Measurements from ENCODE around the gene RPLP2. TPM values are rescaled to one million over a fixed set of nuclear protein-coding genes. Genes with fewer than 3 reads are reported as not detected.

Gene RPLP2
- total RNA-seq, 1 donor from 2014 or later = 1,651 TPM

DNA sequence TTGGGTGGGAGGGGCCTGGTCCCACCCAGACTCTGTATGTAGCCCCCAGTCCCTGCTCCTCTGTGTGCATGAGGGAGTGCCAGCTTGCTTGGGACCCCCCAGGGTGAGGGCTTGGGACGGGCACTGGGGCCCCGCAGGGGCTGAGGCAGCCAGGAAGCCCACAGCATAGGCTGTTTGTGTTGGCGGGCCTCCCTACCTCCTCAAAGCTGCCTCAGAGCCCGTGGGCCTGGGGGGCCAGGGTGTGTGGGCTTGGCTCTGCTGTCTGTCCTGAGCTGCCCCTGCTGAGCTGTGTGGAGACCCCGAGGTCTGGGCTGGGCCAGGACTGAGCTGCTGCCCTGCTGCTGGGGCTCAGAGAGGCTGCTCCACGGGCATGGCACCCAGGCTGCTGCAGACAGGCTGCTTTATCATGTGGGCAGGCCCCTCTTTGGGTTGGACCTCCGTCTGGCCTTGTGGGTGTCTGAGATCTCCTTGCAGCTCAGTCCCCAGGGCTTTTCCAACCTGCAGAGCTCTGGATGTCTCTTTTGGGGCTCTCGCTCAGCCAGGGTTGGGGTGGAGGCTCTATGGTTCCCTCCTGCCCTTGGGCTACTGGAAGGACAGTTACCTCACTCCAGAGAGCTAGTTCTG lies 36.2 kb downstream of the RPLP2 start:
- Mint-ChIP-seq H3K27me3 (ENCODE audit: low read depth) (no peaks in the 10 kb centered on the region), H3K4me1 (peaks cover 40% of the 10 kb centered on the region), H3K27ac (peak overlapping the region; percentile 30), H3K36me3 (no peaks in the 10 kb centered on the region), H3K9me3 (no peaks in the 10 kb centered on the region), H3K4me3 (peak overlapping the region; percentile 17)
- TF ChIP-seq CTCF (IDR thresholded peaks at IDR 0.05; ENCODE audit: unreplicated experiment) = no peak
- no peak for DNase-seq (ENCODE audit: low spot score in 2 of 2, unreplicated experiment in 2 of 2)

DNA sequence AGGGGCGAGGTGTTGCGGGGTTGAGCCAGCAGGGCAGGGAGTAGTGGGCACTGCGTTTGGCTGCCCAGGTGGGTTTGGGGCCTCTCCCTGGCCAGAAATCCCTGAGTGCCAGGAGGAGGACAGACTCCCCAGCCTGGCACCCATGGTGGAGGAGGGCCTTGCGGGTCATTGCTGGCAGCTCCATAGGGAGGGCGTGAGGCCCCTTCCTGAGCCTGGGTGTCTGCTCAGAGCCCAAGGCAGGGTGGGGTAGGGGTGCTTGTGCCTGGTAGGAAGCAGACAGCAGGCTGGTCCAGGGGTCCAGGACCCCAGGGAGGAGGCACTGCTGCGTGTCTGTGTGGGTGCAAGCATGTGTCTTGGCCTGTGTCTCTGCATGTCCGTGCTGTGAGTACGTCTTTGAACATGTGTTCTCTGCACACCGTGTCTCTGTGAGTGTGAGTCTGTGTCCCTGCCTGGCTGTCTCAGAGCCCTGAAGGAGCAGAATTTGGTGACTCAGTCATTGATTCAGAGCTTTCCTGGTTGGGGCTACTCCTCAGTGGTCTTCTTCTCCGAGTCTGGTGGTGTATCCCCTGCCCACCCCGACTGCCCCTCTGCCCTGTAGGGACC lies 36.8 kb downstream of the RPLP2 start:
- no peak for DNase-seq (ENCODE audit: low spot score in 2 of 2, unreplicated experiment in 2 of 2)
- H3K4me3 Mint-ChIP-seq = no peak overlapping the region
- peaks cover 40% of the 10 kb centered on the region for H3K4me1 Mint-ChIP-seq
- peak overlapping the region; percentile 30 for H3K27ac Mint-ChIP-seq
- no peaks in the 10 kb centered on the region for H3K36me3 Mint-ChIP-seq
- no peak for TF ChIP-seq CTCF (IDR thresholded peaks at IDR 0.05; ENCODE audit: unreplicated experiment)
- H3K27me3 Mint-ChIP-seq (ENCODE audit: low read depth) = no peaks in the 10 kb centered on the region
- H3K9me3 Mint-ChIP-seq = no peaks in the 10 kb centered on the region

DNA sequence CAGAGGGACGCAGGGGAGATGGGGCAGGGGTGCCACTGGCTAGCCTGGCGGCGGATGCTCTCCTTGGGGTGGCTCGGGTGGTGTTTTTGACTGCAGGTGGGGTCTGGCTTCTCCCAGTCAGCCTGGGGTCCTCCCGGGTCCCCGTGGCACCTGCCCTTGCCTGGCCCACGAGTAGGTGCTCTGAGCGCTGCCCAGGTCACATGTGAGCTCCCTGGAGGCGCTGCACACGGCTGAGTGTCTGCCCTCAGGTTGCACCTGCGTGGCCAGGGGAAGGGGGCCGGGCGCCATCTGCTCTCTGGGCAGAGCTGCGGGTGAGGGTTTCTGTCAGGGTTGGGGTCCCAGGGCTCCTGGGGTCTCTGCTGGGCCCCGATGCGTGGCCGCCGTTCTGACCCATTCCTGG lies 38.1 kb downstream of the RPLP2 start:
- DNase-seq (ENCODE audit: low spot score in 2 of 2, unreplicated experiment in 2 of 2) = no peak
- H3K9me3 Mint-ChIP-seq = no peaks in the 10 kb centered on the region

GRCh38 chr11:848380-848931 lies 38.7 kb downstream of the RPLP2 start:
- TF ChIP-seq CTCF (IDR thresholded peaks at IDR 0.05; ENCODE audit: unreplicated experiment) = peak; percentile 67
- H3K27ac Mint-ChIP-seq = no peak overlapping the region
- no peaks in the 10 kb centered on the region for H3K9me3 Mint-ChIP-seq
- no peaks in the 10 kb centered on the region for H3K27me3 Mint-ChIP-seq (ENCODE audit: low read depth)
- DNase-seq (ENCODE audit: low spot score in 2 of 2, unreplicated experiment in 2 of 2) = peak in 1 of 2 experiments; percentile 64
- no peaks in the 10 kb centered on the region for H3K36me3 Mint-ChIP-seq
- peak overlapping the region; percentile 69 for H3K4me3 Mint-ChIP-seq
- H3K4me1 Mint-ChIP-seq = peaks cover 45% of the 10 kb centered on the region

More for the DNA sequence above, 38.1 kb downstream of the RPLP2 start:
- no peaks in the 10 kb centered on the region for H3K36me3 Mint-ChIP-seq
- no peak for TF ChIP-seq CTCF (IDR thresholded peaks at IDR 0.05; ENCODE audit: unreplicated experiment)
- H3K4me1 Mint-ChIP-seq = peaks cover 45% of the 10 kb centered on the region
- no peak overlapping the region for H3K4me3 Mint-ChIP-seq
- no peaks in the 10 kb centered on the region for H3K27me3 Mint-ChIP-seq (ENCODE audit: low read depth)
- no peak overlapping the region for H3K27ac Mint-ChIP-seq

DNA sequence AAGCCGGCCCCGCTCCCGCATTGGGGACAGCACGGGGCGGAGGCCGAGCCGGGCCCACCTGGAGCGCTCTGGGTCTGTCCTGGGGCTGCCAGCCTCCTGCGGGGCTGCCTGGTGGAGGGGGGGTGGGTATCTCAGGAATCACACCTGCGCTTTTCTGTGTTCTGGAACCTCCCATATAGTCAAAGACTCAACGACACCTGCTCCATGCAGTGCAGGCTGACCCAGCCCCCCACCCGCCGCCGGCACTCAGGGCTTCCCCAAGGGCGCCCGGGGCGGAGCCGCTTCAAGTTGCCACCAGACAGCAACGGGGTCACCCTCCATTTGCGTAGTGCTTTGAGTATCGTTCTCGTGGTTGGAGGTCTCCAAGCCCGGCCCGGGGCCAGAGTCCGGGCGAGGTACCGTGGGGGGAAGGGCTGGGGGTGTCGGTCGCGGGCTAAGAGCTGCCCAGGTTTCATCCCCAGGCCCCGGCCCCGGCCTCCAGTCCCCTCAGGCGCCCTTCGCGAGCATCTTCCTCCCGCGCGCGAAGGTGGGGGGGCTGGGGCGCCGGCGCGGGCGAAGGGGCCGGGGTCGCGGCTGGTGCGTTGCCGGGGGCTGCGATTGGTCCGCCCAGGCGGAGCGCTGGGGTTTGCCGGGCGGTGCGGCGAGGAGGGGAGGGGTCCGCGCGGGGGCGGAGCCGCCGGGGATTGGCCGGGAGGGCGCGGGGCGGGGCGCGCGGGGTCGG lies 39.5 kb downstream of the RPLP2 start:
- Mint-ChIP-seq H3K27ac (peak overlapping the region; percentile 47), H3K4me3 (peak overlapping the region; percentile 69), H3K36me3 (no peaks in the 10 kb centered on the region), H3K9me3 (no peaks in the 10 kb centered on the region), H3K4me1 (peaks cover 37% of the 10 kb centered on the region), H3K27me3 (ENCODE audit: low read depth) (no peaks in the 10 kb centered on the region)
- no peak for TF ChIP-seq CTCF (IDR thresholded peaks at IDR 0.05; ENCODE audit: unreplicated experiment)
- peak; percentile 73 to 76 for DNase-seq (ENCODE audit: low spot score in 2 of 2, unreplicated experiment in 2 of 2)
